IMR-90 (cell line): ENCODE measurements around the gene C2CD4B. TPM values are rescaled to one million over a fixed set of nuclear protein-coding genes. Genes with fewer than 3 reads are reported as not detected.

Source experiments
- ATAC-seq: fragments of 200-7000 bp; cut with Tn5 transposase; 2 replicates; pipeline ENCODE4 v1.9.1; 2020; ENCODE audit warnings: low read depth, mild to moderate bottlenecking, moderate library complexity
- BruUV-seq: library from RNA; stranded (reverse); fragments of 400-500 nt; replicated peaks from 2 replicates; lab custom pipeline; 2021; lab: Mats Ljungman, UMichigan
- CTCF ChIA-PET: fragments of 300-600 bp; formaldehyde crosslinking; extraction: SDS; loops from one replicate; lab custom pipeline; 2021; ENCODE audit warnings: antibody characterized with exemption; lab: Yijun Ruan, JAX
- POLR2A ChIA-PET: fragments of 300-600 bp; sonication (Branson Sonifier 250); formaldehyde crosslinking; loops from one replicate; lab custom pipeline; 2022; ENCODE audit warnings: antibody characterized with exemption; ENCODE audit not compliant: unreplicated experiment; lab: Charles Lee
- DNase-seq: peaks from one replicate; pipeline ENCODE4 v3.0.0; 2013
- H2AFZ ChIP-seq: replicated peaks from 2 replicates; pipeline ENCODE3; 2013; ENCODE audit warnings: low read length, mild to moderate bottlenecking; ENCODE audit not compliant: poor library complexity
- H2AK5ac ChIP-seq: 2 replicates; pipeline ENCODE4 v1.6.1; 2013; ENCODE audit warnings: low read depth, low read length, inconsistent platforms
- H2AK9ac ChIP-seq: replicated peaks from 2 replicates; pipeline ENCODE3; 2013; ENCODE audit warnings: mild to moderate bottlenecking, low read depth, low read length, moderate library complexity; ENCODE audit not compliant: poor library complexity
- H2BK120ac ChIP-seq: 2 replicates; pipeline ENCODE4 v1.6.1; 2013; ENCODE audit warnings: low read depth, low read length, inconsistent platforms
- H2BK15ac ChIP-seq: 3 replicates; pipeline ENCODE4 v1.6.1; 2013; ENCODE audit warnings: low read depth, low read length, inconsistent platforms
- H2BK20ac ChIP-seq: 2 replicates; pipeline ENCODE4 v1.6.1; 2013; ENCODE audit warnings: low read depth, mild to moderate bottlenecking, inconsistent platforms, low read length, moderate library complexity
- H2BK5ac ChIP-seq: 2 replicates; pipeline ENCODE4 v1.6.1; 2013; ENCODE audit warnings: mild to moderate bottlenecking, low read depth, low read length, inconsistent platforms; ENCODE audit not compliant: poor library complexity, severe bottlenecking
- H3K14ac ChIP-seq: replicated peaks from 2 replicates; pipeline ENCODE4 v1.6.1; 2013; ENCODE audit warnings: low read depth, low read length, inconsistent platforms
- H3K18ac ChIP-seq: 2 replicates; pipeline ENCODE4 v1.6.1; 2013; ENCODE audit warnings: low read depth, low read length, control low read depth
- H3K23ac ChIP-seq: 2 replicates; pipeline ENCODE4 v1.6.1; 2013; ENCODE audit warnings: low read depth, low read length, inconsistent platforms
- H3K27ac ChIP-seq: 2 replicates; pipeline ENCODE4 v1.5.1; 2013; ENCODE audit warnings: mild to moderate bottlenecking, control low read depth, low read length; ENCODE audit not compliant: insufficient read depth
- H3K27me3 ChIP-seq: 2 replicates; pipeline ENCODE4 v1.6.1; 2013; ENCODE audit warnings: low read length; ENCODE audit not compliant: control insufficient read depth, insufficient read depth
- H3K36me3 ChIP-seq: 2 replicates; pipeline ENCODE4 v1.6.1; 2013; ENCODE audit warnings: low read length, mixed read lengths; ENCODE audit not compliant: control insufficient read depth, insufficient read depth
- H3K4ac ChIP-seq: 2 replicates; pipeline ENCODE4 v1.6.1; 2013; ENCODE audit warnings: low read depth, low read length, inconsistent platforms
- H3K4me1 ChIP-seq: 2 replicates; pipeline ENCODE4 v1.6.1; 2013; ENCODE audit warnings: low read length, mixed read lengths; ENCODE audit not compliant: control insufficient read depth, insufficient read depth
- H3K4me2 ChIP-seq: 2 replicates; pipeline ENCODE4 v1.6.1; 2013; ENCODE audit warnings: low read depth, mild to moderate bottlenecking, control low read depth, low read length, moderate library complexity
- H3K4me3 ChIP-seq: 2 replicates; pipeline ENCODE4 v1.5.1; 2013; ENCODE audit warnings: low read depth, mild to moderate bottlenecking, control low read depth, low read length, moderate library complexity; ENCODE audit not compliant: insufficient read depth
- H3K56ac ChIP-seq: 2 replicates; pipeline ENCODE4 v1.6.1; 2013; ENCODE audit warnings: low read length, inconsistent platforms; ENCODE audit not compliant: insufficient read depth; ENCODE audit errors: extremely low read depth
- H3K79me1 ChIP-seq, 2 experiments: 2 replicates each; pipeline ENCODE4 v1.6.1; 2013; ENCODE audit warnings: low read length in 2 of 2, inconsistent platforms in 1 of 2, low read depth in 1 of 2
- H3K9ac ChIP-seq: 2 replicates; pipeline ENCODE4 v1.6.1; 2013; ENCODE audit warnings: low read depth, low read length, control low read depth
- H3K9me1 ChIP-seq: 2 replicates; pipeline ENCODE4 v1.6.1; 2013; ENCODE audit warnings: low read length, inconsistent platforms; ENCODE audit not compliant: insufficient read depth
- H3K9me3 ChIP-seq: 2 replicates; pipeline ENCODE4 v1.6.1; 2013; ENCODE audit warnings: low read length; ENCODE audit not compliant: control insufficient read depth, insufficient read depth
- H4K20me1 ChIP-seq: 2 replicates; pipeline ENCODE4 v1.6.1; 2013; ENCODE audit warnings: low read length, inconsistent platforms; ENCODE audit not compliant: insufficient read depth
- H4K5ac ChIP-seq: 2 replicates; pipeline ENCODE4 v1.6.1; 2013; ENCODE audit warnings: mild to moderate bottlenecking, low read depth, low read length, control low read depth
- H4K8ac ChIP-seq, 2 experiments: 2 replicates each; pipeline ENCODE4 v1.6.1; 2013; ENCODE audit warnings: low read depth in 2 of 2, low read length in 2 of 2, control low read depth in 1 of 2, inconsistent platforms in 1 of 2
- H4K91ac ChIP-seq: 2 replicates; pipeline ENCODE4 v1.6.1; 2013; ENCODE audit warnings: low read depth, low read length, inconsistent platforms; ENCODE audit not compliant: insufficient read depth
- BHLHE40 ChIP-seq: fragments of 150-350 bp; IDR thresholded peaks from 2 replicates; pipeline ENCODE4 v1.6.1; 2016; ENCODE audit warnings: mild to moderate bottlenecking, low read depth, low read length
- MAFK ChIP-seq: IDR thresholded peaks from 2 replicates; pipeline ENCODE4 v1.6.1; 2012; ENCODE audit warnings: low read depth, low read length, improper control_type of control experiment
- MAZ ChIP-seq: IDR thresholded peaks from 2 replicates; pipeline ENCODE4 v1.6.1; 2012; ENCODE audit warnings: low read depth, mild to moderate bottlenecking, low read length, improper control_type of control experiment, moderate library complexity, borderline replicate concordance
- NFE2L2 ChIP-seq: fragments of 150-350 bp; IDR thresholded peaks from 2 replicates; pipeline ENCODE4 v1.6.1; 2016; ENCODE audit warnings: low read depth, mild to moderate bottlenecking, low read length
- RAD21 ChIP-seq: IDR thresholded peaks from 2 replicates; pipeline ENCODE4 v1.6.1; 2012; ENCODE audit warnings: low read length, improper control_type of control experiment
- RFX5 ChIP-seq: IDR thresholded peaks from 2 replicates; pipeline ENCODE4 v1.8.0; 2012; ENCODE audit warnings: low read depth, mild to moderate bottlenecking, low read length, moderate library complexity
- WGBS, 2 experiments: methylation state at CpG; one replicate each; pipeline versions ENCODE4 v1.1.5 to v1.1.7; 2013; ENCODE audit warnings: missing lambda C conversion rate in 2 of 2; ENCODE audit not compliant: insufficient read length in 1 of 2; ENCODE audit errors: extremely low coverage in 2 of 2; 5-methylcytosine and 5-hydroxymethylcytosine counted together
- dilution Hi-C: fragments of 300-500 bp; cut with HindIII; formaldehyde crosslinking; loops from one replicate; pipeline ENCODE4 v1.14.3; 2018; ENCODE audit warnings: low sequenced_read_pairs; ENCODE audit not compliant: unreplicated experiment
- in situ Hi-C: fragments of 300-500 bp; cut with MboI; formaldehyde crosslinking; loops from 3 replicates; pipeline ENCODE4 v1.14.3; 2019; ENCODE audit warnings: low sequenced_read_pairs, inconsistent platforms, mixed read lengths
- intact Hi-C: fragments of 100-400 bp; cut with micrococcal nuclease; formaldehyde crosslinking; loops from 2 replicates; pipeline ENCODE4 v1.10.0; 2022
- polyA plus RNA-seq, 3 experiments: library from polyadenylated mRNA; depleted of rRNA; stranded (reverse); fragments of >200 nt; gene quantifications; 2 replicates each; pipeline ENCODE4 v1.2.3, GENCODE V29; 2012; ENCODE audit warnings: low replicate concordance in 1 of 3
- total RNA-seq: library from RNA; depleted of rRNA; stranded (reverse); fragments of >200 nt; gene quantifications from 2 replicates; pipeline ENCODE4 v1.2.3, GENCODE V29; 2012
- TF ChIP-seq, protein P1 (sequence below): fragments of 150-350 bp; IDR thresholded peaks from 2 replicates; pipeline ENCODE4 v1.6.1; 2016; ENCODE audit warnings: low read depth, mild to moderate bottlenecking, low read length, moderate library complexity, borderline replicate concordance
- TF ChIP-seq, protein P2 (sequence below): conservative IDR thresholded peaks from 2 replicates; pipeline ENCODE4 v1.5.1; 2012; ENCODE audit warnings: mild to moderate bottlenecking, low read depth, low read length, improper control_type of control experiment

The C2CD4B gene
- total and polyA plus RNA-seq, 2 of the 4 experiments (the other 2 are of a cell fraction): not detected

DNA sequence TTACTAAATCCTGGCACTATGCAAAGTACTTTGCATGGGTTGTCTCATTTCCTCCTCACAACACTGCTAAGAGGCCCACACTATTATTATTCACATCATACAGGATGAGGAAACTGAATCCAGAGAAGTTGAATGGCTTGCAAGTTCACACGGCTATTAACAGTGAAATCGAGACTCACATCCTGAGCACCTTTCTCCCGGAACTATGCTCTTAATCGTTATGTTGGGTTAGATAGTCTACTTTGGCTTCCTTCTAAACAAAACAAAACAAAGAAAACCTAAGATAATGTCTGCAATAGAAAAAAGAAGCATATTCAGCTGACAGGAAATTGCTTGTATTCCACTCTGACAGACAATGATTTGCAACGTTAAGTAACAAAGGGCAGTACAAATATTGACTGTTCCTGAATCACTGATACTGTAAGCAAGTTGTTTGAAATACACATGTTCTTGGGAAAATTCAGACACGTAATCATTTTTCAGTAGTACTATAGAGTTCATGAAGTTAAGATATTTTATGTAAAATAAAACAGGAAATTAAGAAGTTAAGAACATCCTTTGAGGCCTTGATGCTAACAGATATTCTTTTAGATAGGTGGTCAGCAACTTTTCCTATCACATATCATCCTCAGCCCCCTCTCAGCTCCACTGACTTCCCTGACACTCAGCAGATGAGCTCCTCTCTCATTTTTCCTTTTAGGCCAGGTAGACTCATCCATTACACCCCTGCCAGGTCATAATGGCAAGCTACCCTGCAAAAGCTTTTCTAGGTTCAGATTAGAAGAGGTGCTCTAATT, 40.7 kb downstream of the C2CD4B start:
- CTCF ChIA-PET: no interaction called here
- intact Hi-C loops (no loop called here), in situ Hi-C loops (no loop called here), dilution Hi-C loops (no loop called here)
- Histone ChIP-seq H4K20me1 (no peaks in the 10 kb centered on the region), H4K5ac (no peak overlapping the region), H2BK15ac (no peak overlapping the region), H2AK5ac (no peak overlapping the region), H2AFZ (no peak overlapping the region), H2BK5ac (no peak overlapping the region), H3K36me3 (no peaks in the 10 kb centered on the region), H3K79me1 (no peaks in the 10 kb centered on the region), H3K14ac (no peak overlapping the region), H3K27ac (no peak overlapping the region), H3K18ac (no peak overlapping the region), H3K4me1 (no peaks in the 10 kb centered on the region), H3K9ac (no peak overlapping the region), H4K91ac (no peak overlapping the region), H3K4me3 (no peak overlapping the region), H2BK20ac (no peak overlapping the region), H3K4ac (no peak overlapping the region), H3K9me1 (0 out of 2 replicates have a peak, but pooled peaks cover 3% of the 10 kb centered on the region), H4K8ac (no peak overlapping the region), H3K9me3 (no peaks in the 10 kb centered on the region; the same call in 1 of the 2 replicates), H3K23ac (no peak overlapping the region), H2AK9ac (no peak overlapping the region), H3K27me3 (peaks cover 5% of the 10 kb centered on the region), H3K56ac (no peak overlapping the region), H2BK120ac (no peak overlapping the region), H3K4me2 (no peak overlapping the region)
- TF ChIP-seq NFE2L2 (no peak), MAFK (no peak), BHLHE40 (no peak), RFX5 (no peak), RAD21 (no peak), MAZ (no peak)
- TF ChIP-seq, protein P1, sequence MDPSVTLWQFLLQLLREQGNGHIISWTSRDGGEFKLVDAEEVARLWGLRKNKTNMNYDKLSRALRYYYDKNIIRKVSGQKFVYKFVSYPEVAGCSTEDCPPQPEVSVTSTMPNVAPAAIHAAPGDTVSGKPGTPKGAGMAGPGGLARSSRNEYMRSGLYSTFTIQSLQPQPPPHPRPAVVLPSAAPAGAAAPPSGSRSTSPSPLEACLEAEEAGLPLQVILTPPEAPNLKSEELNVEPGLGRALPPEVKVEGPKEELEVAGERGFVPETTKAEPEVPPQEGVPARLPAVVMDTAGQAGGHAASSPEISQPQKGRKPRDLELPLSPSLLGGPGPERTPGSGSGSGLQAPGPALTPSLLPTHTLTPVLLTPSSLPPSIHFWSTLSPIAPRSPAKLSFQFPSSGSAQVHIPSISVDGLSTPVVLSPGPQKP: no peak
- TF ChIP-seq, protein P2, sequence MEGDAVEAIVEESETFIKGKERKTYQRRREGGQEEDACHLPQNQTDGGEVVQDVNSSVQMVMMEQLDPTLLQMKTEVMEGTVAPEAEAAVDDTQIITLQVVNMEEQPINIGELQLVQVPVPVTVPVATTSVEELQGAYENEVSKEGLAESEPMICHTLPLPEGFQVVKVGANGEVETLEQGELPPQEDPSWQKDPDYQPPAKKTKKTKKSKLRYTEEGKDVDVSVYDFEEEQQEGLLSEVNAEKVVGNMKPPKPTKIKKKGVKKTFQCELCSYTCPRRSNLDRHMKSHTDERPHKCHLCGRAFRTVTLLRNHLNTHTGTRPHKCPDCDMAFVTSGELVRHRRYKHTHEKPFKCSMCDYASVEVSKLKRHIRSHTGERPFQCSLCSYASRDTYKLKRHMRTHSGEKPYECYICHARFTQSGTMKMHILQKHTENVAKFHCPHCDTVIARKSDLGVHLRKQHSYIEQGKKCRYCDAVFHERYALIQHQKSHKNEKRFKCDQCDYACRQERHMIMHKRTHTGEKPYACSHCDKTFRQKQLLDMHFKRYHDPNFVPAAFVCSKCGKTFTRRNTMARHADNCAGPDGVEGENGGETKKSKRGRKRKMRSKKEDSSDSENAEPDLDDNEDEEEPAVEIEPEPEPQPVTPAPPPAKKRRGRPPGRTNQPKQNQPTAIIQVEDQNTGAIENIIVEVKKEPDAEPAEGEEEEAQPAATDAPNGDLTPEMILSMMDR: no peak
- no TSS peak for BruUV-seq
- DNase-seq (peak; percentile 20), ATAC-seq (no peak)
- POLR2A ChIA-PET: no interaction called here
- no CpG with 5 or more reads among the region's 6 CpGs for WGBS, 2 experiments
